GM12878 (cell line): ENCODE results near the gene LIPN. TPM values are rescaled to one million over a fixed set of nuclear protein-coding genes. Genes with fewer than 3 reads are reported as not detected.

Experiments used
- CHD4 ChIP-seq: fragments of 200-600 bp; sonication (generic); IDR thresholded peaks from 2 replicates; pipeline ENCODE4 v1.6.1; 2016; ENCODE audit warnings: mild to moderate bottlenecking
- GATAD2B ChIP-seq: fragments of 450-650 bp; conservative IDR thresholded peaks from 2 replicates; pipeline ENCODE4 v1.6.1; 2017; ENCODE audit warnings: low read depth, mild to moderate bottlenecking, moderate library complexity
- KAT2A ChIP-seq: conservative IDR thresholded peaks from 2 replicates; pipeline ENCODE4 v1.6.1; 2011; ENCODE audit warnings: low read depth, low read length; ENCODE audit not compliant: control insufficient read depth
- MTA2 ChIP-seq: fragments of 450-650 bp; IDR thresholded peaks from 2 replicates; pipeline ENCODE4 v1.6.1; 2016; ENCODE audit warnings: low read depth, mild to moderate bottlenecking, moderate library complexity
- RUNX3 ChIP-seq: IDR thresholded peaks from 2 replicates; pipeline ENCODE4 v1.6.1; 2012; ENCODE audit warnings: low read length, inconsistent platforms
- SMC3 ChIP-seq: IDR thresholded peaks from 2 replicates; pipeline ENCODE4 v1.6.1; 2011; ENCODE audit warnings: low read length, improper control_type of control experiment, borderline replicate concordance
- TCF3 ChIP-seq: IDR thresholded peaks from 2 replicates; pipeline ENCODE4 v1.6.1; 2012; ENCODE audit warnings: low read depth, mild to moderate bottlenecking, low read length, borderline replicate concordance; ENCODE audit not compliant: insufficient read depth
- YBX1 ChIP-seq: fragments of 450-650 bp; IDR thresholded peaks from 2 replicates; pipeline ENCODE4 v1.6.1; 2016; ENCODE audit warnings: antibody characterized with exemption
- YY1 ChIP-seq: IDR thresholded peaks from 2 replicates; pipeline ENCODE4 v1.6.1; 2011; ENCODE audit warnings: low read depth, mild to moderate bottlenecking, low read length
- ZNF217 ChIP-seq: fragments of 450-650 bp; IDR thresholded peaks from 2 replicates; pipeline ENCODE4 v1.6.1; 2017; ENCODE audit warnings: antibody characterized with exemption, mild to moderate bottlenecking
- polyA plus RNA-seq, 11 experiments: library from polyadenylated mRNA; depleted of rRNA in 4 of 11; unstranded in 6 of 11; stranded (reverse) in 5 of 11; fragments of >200 nt; fragmentation: Nextera tagmentation in 4 of 11; fragmentation: Illumina TruSeq in 1 of 11; extraction: Ambion mirVana in 4 of 11; extraction: Trizol in 1 of 11; gene quantifications; 1 replicate in 1 of 11; 2 replicates in 10 of 11; pipeline versions ENCODE4 v1.2.1 to v1.2.3, GENCODE V29; 2011 to 2016; ENCODE audit warnings: inconsistent platforms in 2 of 11, missing spikeins in 2 of 11, low read depth in 1 of 11
- total RNA-seq, 4 experiments: library from RNA; depleted of rRNA in 3 of 4; stranded (reverse); fragments of >200 nt in 3 of 4; fragmentation: Illumina TruSeq in 1 of 4; extraction: Trizol in 1 of 4; gene quantifications; 2 replicates each; pipeline versions ENCODE4 v1.2.1 to v1.2.3, GENCODE V29; 2013 to 2021
- TF ChIP-seq, protein P1 (sequence below): fragments of 450-650 bp; IDR thresholded peaks from 2 replicates; pipeline ENCODE4 v1.6.1; 2018; ENCODE audit warnings: borderline replicate concordance, mild to moderate bottlenecking; ENCODE audit not compliant: partially characterized antibody
- TF ChIP-seq, protein P2 (sequence below): IDR thresholded peaks from 2 replicates; pipeline ENCODE4 v1.6.1; 2012; ENCODE audit warnings: improper control_type of control experiment, low read depth, low read length; ENCODE audit not compliant: insufficient replicate concordance
- TF ChIP-seq, protein P3 (sequence below): fragments of 450-650 bp; IDR thresholded peaks from 2 replicates; pipeline ENCODE4 v1.6.1; 2016; ENCODE audit warnings: mild to moderate bottlenecking
- TF ChIP-seq, protein P4 (sequence below): fragments of 450-650 bp; IDR thresholded peaks from 2 replicates; pipeline ENCODE4 v1.6.1; 2018; ENCODE audit warnings: mild to moderate bottlenecking, low read depth, moderate library complexity; ENCODE audit not compliant: partially characterized antibody
- TF ChIP-seq, protein P5 (sequence below): IDR thresholded peaks from 2 replicates; pipeline ENCODE4 v1.6.1; 2011; ENCODE audit warnings: low read depth, low read length, improper control_type of control experiment, borderline replicate concordance
- TF ChIP-seq, protein P6 (sequence below): fragments of 450-650 bp; IDR thresholded peaks from 2 replicates; pipeline ENCODE4 v1.6.1; 2017; ENCODE audit warnings: mild to moderate bottlenecking

Gene LIPN
- total and polyA plus RNA-seq, 10 of the 15 experiments (the other 5 are each of a cell fraction or from before 2014, with no cell fraction given) = 0.06 to 0.23 TPM; not detected in 8

DNA sequence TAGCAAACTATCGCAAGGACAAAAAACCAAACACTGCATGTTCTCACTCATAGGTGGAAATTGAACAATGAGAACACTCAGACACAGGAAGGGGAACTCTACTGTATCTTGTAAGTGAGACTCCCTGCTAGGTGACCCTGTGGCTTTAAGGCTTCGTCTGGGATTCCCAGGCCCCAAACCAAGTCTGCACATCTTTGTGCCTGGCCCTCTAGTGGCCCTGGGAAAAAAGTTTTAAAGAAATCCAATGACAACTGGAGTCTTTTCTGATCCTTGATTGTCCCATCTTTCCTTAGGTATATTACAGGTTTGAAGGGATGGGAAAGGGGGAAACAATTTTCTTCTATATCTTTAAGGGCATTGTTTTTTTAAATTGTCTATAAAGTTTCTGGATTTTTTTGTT, 32.1 kb downstream of the LIPN start (continued):
- TF ChIP-seq CHD4 = no peak
- TF ChIP-seq, protein P1, sequence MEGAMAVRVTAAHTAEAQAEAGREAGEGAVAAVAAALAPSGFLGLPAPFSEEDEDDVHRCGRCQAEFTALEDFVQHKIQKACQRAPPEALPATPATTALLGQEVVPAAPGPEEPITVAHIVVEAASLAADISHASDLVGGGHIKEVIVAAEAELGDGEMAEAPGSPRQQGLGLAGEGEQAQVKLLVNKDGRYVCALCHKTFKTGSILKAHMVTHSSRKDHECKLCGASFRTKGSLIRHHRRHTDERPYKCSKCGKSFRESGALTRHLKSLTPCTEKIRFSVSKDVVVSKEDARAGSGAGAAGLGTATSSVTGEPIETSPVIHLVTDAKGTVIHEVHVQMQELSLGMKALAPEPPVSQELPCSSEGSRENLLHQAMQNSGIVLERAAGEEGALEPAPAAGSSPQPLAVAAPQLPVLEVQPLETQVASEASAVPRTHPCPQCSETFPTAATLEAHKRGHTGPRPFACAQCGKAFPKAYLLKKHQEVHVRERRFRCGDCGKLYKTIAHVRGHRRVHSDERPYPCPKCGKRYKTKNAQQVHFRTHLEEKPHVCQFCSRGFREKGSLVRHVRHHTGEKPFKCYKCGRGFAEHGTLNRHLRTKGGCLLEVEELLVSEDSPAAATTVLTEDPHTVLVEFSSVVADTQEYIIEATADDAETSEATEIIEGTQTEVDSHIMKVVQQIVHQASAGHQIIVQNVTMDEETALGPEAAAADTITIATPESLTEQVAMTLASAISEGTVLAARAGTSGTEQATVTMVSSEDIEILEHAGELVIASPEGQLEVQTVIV = no peak
- TF ChIP-seq RUNX3 = peak; percentile 66
- TF ChIP-seq MTA2 = no peak
- no peak for TF ChIP-seq YY1
- TF ChIP-seq, protein P2, sequence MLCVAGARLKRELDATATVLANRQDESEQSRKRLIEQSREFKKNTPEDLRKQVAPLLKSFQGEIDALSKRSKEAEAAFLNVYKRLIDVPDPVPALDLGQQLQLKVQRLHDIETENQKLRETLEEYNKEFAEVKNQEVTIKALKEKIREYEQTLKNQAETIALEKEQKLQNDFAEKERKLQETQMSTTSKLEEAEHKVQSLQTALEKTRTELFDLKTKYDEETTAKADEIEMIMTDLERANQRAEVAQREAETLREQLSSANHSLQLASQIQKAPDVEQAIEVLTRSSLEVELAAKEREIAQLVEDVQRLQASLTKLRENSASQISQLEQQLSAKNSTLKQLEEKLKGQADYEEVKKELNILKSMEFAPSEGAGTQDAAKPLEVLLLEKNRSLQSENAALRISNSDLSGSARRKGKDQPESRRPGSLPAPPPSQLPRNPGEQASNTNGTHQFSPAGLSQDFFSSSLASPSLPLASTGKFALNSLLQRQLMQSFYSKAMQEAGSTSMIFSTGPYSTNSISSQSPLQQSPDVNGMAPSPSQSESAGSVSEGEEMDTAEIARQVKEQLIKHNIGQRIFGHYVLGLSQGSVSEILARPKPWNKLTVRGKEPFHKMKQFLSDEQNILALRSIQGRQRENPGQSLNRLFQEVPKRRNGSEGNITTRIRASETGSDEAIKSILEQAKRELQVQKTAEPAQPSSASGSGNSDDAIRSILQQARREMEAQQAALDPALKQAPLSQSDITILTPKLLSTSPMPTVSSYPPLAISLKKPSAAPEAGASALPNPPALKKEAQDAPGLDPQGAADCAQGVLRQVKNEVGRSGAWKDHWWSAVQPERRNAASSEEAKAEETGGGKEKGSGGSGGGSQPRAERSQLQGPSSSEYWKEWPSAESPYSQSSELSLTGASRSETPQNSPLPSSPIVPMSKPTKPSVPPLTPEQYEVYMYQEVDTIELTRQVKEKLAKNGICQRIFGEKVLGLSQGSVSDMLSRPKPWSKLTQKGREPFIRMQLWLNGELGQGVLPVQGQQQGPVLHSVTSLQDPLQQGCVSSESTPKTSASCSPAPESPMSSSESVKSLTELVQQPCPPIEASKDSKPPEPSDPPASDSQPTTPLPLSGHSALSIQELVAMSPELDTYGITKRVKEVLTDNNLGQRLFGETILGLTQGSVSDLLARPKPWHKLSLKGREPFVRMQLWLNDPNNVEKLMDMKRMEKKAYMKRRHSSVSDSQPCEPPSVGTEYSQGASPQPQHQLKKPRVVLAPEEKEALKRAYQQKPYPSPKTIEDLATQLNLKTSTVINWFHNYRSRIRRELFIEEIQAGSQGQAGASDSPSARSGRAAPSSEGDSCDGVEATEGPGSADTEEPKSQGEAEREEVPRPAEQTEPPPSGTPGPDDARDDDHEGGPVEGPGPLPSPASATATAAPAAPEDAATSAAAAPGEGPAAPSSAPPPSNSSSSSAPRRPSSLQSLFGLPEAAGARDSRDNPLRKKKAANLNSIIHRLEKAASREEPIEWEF = no peak
- TF ChIP-seq YBX1 = no peak
- TF ChIP-seq, protein P3, sequence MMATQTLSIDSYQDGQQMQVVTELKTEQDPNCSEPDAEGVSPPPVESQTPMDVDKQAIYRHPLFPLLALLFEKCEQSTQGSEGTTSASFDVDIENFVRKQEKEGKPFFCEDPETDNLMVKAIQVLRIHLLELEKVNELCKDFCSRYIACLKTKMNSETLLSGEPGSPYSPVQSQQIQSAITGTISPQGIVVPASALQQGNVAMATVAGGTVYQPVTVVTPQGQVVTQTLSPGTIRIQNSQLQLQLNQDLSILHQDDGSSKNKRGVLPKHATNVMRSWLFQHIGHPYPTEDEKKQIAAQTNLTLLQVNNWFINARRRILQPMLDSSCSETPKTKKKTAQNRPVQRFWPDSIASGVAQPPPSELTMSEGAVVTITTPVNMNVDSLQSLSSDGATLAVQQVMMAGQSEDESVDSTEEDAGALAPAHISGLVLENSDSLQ = no peak
- TF ChIP-seq KAT2A = no peak
- no peak for TF ChIP-seq GATAD2B
- TF ChIP-seq, protein P4, sequence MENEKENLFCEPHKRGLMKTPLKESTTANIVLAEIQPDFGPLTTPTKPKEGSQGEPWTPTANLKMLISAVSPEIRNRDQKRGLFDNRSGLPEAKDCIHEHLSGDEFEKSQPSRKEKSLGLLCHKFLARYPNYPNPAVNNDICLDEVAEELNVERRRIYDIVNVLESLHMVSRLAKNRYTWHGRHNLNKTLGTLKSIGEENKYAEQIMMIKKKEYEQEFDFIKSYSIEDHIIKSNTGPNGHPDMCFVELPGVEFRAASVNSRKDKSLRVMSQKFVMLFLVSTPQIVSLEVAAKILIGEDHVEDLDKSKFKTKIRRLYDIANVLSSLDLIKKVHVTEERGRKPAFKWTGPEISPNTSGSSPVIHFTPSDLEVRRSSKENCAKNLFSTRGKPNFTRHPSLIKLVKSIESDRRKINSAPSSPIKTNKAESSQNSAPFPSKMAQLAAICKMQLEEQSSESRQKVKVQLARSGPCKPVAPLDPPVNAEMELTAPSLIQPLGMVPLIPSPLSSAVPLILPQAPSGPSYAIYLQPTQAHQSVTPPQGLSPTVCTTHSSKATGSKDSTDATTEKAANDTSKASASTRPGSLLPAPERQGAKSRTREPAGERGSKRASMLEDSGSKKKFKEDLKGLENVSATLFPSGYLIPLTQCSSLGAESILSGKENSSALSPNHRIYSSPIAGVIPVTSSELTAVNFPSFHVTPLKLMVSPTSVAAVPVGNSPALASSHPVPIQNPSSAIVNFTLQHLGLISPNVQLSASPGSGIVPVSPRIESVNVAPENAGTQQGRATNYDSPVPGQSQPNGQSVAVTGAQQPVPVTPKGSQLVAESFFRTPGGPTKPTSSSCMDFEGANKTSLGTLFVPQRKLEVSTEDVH = no peak
- peak; percentile 59; the same call in 1 of the 2 replicates for TF ChIP-seq SMC3
- TF ChIP-seq, protein P5, sequence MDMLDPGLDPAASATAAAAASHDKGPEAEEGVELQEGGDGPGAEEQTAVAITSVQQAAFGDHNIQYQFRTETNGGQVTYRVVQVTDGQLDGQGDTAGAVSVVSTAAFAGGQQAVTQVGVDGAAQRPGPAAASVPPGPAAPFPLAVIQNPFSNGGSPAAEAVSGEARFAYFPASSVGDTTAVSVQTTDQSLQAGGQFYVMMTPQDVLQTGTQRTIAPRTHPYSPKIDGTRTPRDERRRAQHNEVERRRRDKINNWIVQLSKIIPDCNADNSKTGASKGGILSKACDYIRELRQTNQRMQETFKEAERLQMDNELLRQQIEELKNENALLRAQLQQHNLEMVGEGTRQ = no peak
- no peak for TF ChIP-seq ZNF217
- TF ChIP-seq, protein P6, sequence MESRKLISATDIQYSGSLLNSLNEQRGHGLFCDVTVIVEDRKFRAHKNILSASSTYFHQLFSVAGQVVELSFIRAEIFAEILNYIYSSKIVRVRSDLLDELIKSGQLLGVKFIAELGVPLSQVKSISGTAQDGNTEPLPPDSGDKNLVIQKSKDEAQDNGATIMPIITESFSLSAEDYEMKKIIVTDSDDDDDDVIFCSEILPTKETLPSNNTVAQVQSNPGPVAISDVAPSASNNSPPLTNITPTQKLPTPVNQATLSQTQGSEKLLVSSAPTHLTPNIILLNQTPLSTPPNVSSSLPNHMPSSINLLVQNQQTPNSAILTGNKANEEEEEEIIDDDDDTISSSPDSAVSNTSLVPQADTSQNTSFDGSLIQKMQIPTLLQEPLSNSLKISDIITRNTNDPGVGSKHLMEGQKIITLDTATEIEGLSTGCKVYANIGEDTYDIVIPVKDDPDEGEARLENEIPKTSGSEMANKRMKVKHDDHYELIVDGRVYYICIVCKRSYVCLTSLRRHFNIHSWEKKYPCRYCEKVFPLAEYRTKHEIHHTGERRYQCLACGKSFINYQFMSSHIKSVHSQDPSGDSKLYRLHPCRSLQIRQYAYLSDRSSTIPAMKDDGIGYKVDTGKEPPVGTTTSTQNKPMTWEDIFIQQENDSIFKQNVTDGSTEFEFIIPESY = no peak
- no peak for TF ChIP-seq TCF3
